Esophagus (tissue), 2 donors: ENCODE measurements around the gene SHISA4. TPM values are rescaled to one million over a fixed set of nuclear protein-coding genes. Genes with fewer than 3 reads are reported as not detected.
A peak's percentile ranks its signal among the peaks of the same experiment; 100 is the strongest.

Experiments
- H3K27ac ChIP-seq, 2 donors: one replicate each; pipeline ENCODE4 v1.5.1; 2013; ENCODE audit warnings: low read depth in 2 of 2, mild to moderate bottlenecking in 2 of 2, inconsistent platforms in 1 of 2, low read length in 1 of 2, moderate library complexity in 1 of 2
- H3K27me3 ChIP-seq, 2 donors: one replicate each; pipeline ENCODE4 v1.6.1; 2013; ENCODE audit warnings: low read length in 2 of 2, control low read depth in 1 of 2, mild to moderate bottlenecking in 1 of 2; ENCODE audit not compliant: insufficient read depth in 2 of 2, control insufficient read depth in 1 of 2
- H3K36me3 ChIP-seq, 2 donors: one replicate each; pipeline ENCODE4 v1.6.1; 2013; ENCODE audit warnings: low read length in 1 of 2; ENCODE audit not compliant: control insufficient read depth in 2 of 2, insufficient read depth in 2 of 2
- H3K4me1 ChIP-seq, 2 donors: one replicate each; pipeline ENCODE4 v1.6.1; 2013; ENCODE audit warnings: low read length in 1 of 2; ENCODE audit not compliant: control insufficient read depth in 2 of 2, insufficient read depth in 2 of 2
- H3K4me3 ChIP-seq, 2 donors: one replicate each; pipeline ENCODE4 v1.5.1; 2013; ENCODE audit warnings: low read length in 2 of 2, mild to moderate bottlenecking in 2 of 2, low read depth in 1 of 2, moderate library complexity in 1 of 2
- H3K9me3 ChIP-seq, 2 donors: one replicate each; pipeline ENCODE4 v1.6.1; 2013; ENCODE audit warnings: mild to moderate bottlenecking in 2 of 2, low read depth in 1 of 2, low read length in 1 of 2, moderate library complexity in 1 of 2; ENCODE audit not compliant: control insufficient read depth in 2 of 2, insufficient read depth in 1 of 2
- WGBS, 2 donors: extraction: QIAGEN DNeasy Blood & Tissue Kit; methylation state at CpG; one replicate each; pipeline ENCODE4 v1.1.7; 2013; 5-methylcytosine and 5-hydroxymethylcytosine counted together
- polyA plus RNA-seq, 2 donors: library from polyadenylated mRNA; stranded (reverse); fragments of 200-250 nt; gene quantifications; one replicate each; pipeline ENCODE4 v1.2.3, GENCODE V29; 2013
- donor health status: healthy with polysubstance abuse.
- donor health status: Bipolar disorder and iron deficiency.

SHISA4 gene
- polyA plus RNA-seq, 2 donors: 2.3 to 3.7 TPM

DNA sequence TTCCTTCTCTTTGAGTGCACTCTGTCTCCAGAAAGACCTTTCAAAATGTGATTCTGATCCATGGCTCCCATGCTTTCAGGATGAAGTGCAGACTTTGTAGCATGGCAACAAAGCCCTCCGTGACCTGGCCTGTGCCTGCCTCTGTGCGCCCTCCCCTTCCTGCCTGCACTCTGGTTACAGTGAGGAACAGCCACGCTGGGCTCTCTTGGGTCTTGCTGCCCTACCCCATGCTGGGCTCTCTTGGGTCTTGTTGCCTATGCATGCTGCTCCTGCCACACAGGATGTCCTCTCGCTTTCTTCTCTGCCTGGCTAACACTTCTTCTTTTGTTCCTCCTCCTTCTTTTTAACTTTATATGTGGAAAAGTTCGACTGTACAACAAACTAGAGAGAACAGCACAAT is 29.6 kb downstream of the SHISA4 start:
- WGBS, 2 donors: 77 to 81% methylated on average over 5 of the region's 5 CpGs
- Histone ChIP-seq H3K4me1 (peaks cover 0 to 5% of the 10 kb centered on the region in 2 donors), H3K4me3 (no peak overlapping the region), H3K9me3 (no peaks in the 10 kb centered on the region), H3K27ac (peak overlapping the region; percentile 66 to 83), H3K27me3 (no peaks in the 10 kb centered on the region), H3K36me3 (no peaks in the 10 kb centered on the region)

DNA sequence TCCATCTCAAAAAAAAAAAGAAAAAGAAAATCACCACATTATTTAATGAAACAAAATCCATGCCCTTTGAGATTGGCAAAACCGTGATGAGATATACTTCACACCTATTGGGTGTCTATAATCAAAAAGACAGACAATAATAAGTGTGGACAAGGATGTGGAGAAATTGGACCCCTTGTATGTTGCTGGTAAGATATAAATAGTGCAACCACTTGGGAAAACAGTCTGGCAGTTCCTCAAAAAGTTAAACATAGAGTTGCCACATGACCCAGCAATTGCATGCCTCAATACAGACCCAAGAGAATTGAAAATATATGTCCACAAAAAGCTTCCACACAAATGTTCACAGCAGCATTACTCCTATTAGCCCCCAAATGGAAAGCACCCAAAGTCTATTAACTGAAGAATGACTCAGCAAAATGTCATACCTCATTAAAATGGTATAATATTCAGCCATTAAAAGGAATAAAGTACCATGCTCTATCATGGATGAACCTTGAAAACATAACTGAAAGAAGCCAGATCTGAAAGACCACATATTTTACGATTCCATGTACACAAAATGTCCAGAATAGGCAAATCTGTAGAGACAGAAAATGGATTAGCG is 33.4 kb downstream of the SHISA4 start:
- Histone ChIP-seq H3K9me3 (no peaks in the 10 kb centered on the region), H3K36me3 (no peaks in the 10 kb centered on the region), H3K4me3 (no peak overlapping the region), H3K4me1 (peaks cover 0 to 2% of the 10 kb centered on the region in 2 donors), H3K27me3 (no peaks in the 10 kb centered on the region), H3K27ac (no peak overlapping the region)
- WGBS, 2 donors: 92 to 93% methylated on average over 3 of the region's 3 CpGs

GRCh38 chr1:201925301-201925567 is 36.5 kb downstream of the SHISA4 start:
- WGBS, 2 donors: 69 to 76% methylated on average over 2 of the region's 2 CpGs
- H3K9me3 ChIP-seq: no peaks in the 10 kb centered on the region
- H3K27ac ChIP-seq: no peak overlapping the region
- H3K36me3 ChIP-seq: no peaks in the 10 kb centered on the region
- no peaks in the 10 kb centered on the region for H3K27me3 ChIP-seq
- no peak overlapping the region for H3K4me3 ChIP-seq
- H3K4me1 ChIP-seq: peaks cover 0 to 4% of the 10 kb centered on the region in 2 donors

DNA sequence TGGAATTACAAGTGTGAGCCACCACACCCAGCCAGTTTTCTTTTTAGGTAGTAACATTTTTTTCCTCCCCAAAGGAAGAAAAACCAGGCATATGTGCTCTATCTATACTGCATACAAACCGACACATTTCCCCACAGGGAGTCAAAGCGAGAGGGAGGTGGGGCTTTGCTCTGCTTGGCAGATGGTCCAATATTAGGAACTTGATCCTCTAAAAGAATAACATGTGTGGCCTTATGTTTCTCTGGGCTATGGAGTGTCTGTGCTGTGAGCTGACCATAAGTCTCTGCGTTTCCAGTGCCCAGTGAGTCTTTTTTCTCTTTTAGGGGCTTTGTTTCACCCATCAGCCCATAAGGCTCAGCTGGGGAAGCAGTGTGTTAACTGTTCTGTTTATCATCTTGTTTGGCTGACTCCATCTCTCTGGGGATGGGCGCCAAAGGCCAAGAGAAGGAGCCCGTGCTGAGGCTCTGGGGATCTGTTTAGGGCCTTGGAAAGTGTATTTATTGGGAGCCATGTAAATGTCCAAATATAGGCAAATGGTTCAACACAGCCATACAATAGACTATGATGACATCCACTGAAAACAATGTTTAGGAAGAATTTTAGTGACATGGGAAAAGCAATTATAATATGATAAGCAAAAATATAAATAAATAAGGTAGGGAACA is 37.4 kb downstream of the SHISA4 start:
- H3K27me3 ChIP-seq: no peaks in the 10 kb centered on the region
- peaks cover 0 to 4% of the 10 kb centered on the region in 2 donors for H3K4me1 ChIP-seq
- WGBS, 2 donors: 70 to 72% methylated on average over 5 of the region's 5 CpGs
- no peaks in the 10 kb centered on the region for H3K9me3 ChIP-seq
- H3K36me3 ChIP-seq: no peaks in the 10 kb centered on the region
- peak overlapping the region; percentile 8 to 34 for H3K27ac ChIP-seq
- no peak overlapping the region for H3K4me3 ChIP-seq

GRCh38 chr1:201928266-201928665 is 39.6 kb downstream of the SHISA4 start:
- Histone ChIP-seq H3K27ac (no peak overlapping the region), H3K4me1 (peaks cover 0 to 4% of the 10 kb centered on the region in 2 donors), H3K9me3 (no peaks in the 10 kb centered on the region), H3K27me3 (no peaks in the 10 kb centered on the region), H3K4me3 (no peak overlapping the region), H3K36me3 (no peaks in the 10 kb centered on the region)
- 85 to 89% methylated on average over 3 of the region's 3 CpGs for WGBS, 2 donors

- peaks cover 5 to 9% of the 10 kb centered on the region in 2 donors for H3K4me1 ChIP-seq
- H3K36me3 ChIP-seq: no peaks in the 10 kb centered on the region
- WGBS, 2 donors: 65 to 72% methylated on average over 4 of the region's 4 CpGs
- H3K9me3 ChIP-seq: no peaks in the 10 kb centered on the region
- no peaks in the 10 kb centered on the region for H3K27me3 ChIP-seq
- H3K4me3 ChIP-seq: no peak overlapping the region
- no peak overlapping the region for H3K27ac ChIP-seq
These were observed 41.4 kb downstream of the SHISA4 start for GRCh38 chr1:201930137-201930536.

GRCh38 chr1:201930803-201931202 is 42.1 kb downstream of the SHISA4 start:
- Histone ChIP-seq H3K36me3 (no peaks in the 10 kb centered on the region), H3K9me3 (no peaks in the 10 kb centered on the region), H3K4me1 (peaks cover 5 to 9% of the 10 kb centered on the region in 2 donors), H3K27ac (no peak overlapping the region), H3K27me3 (no peaks in the 10 kb centered on the region), H3K4me3 (no peak overlapping the region)
- WGBS, 2 donors: 62 to 65% methylated on average over 5 of the region's 5 CpGs

- peaks cover 5 to 9% of the 10 kb centered on the region in 2 donors for H3K4me1 ChIP-seq
- 34 to 58% methylated on average over 5 of the region's 5 CpGs for WGBS, 2 donors
- H3K36me3 ChIP-seq: no peaks in the 10 kb centered on the region
- H3K27me3 ChIP-seq: no peaks in the 10 kb centered on the region
- peak overlapping the region in 1 of 2 donors; percentile 24 for H3K27ac ChIP-seq
- no peaks in the 10 kb centered on the region for H3K9me3 ChIP-seq
- H3K4me3 ChIP-seq: no peak overlapping the region
These were observed 45.2 kb downstream of the SHISA4 start for GRCh38 chr1:201933840-201934430.

- 55 to 59% methylated on average over 5 of the region's 5 CpGs for WGBS, 2 donors
- Histone ChIP-seq H3K4me3 (no peak overlapping the region), H3K4me1 (peaks cover 4 to 8% of the 10 kb centered on the region in 2 donors)
These were observed 49.0 kb downstream of the SHISA4 start for GRCh38 chr1:201937624-201938213.

More at GRCh38 chr1:201937624-201938213, 49.0 kb downstream of the SHISA4 start:
- Histone ChIP-seq H3K9me3 (no peaks in the 10 kb centered on the region), H3K36me3 (no peaks in the 10 kb centered on the region), H3K27ac (peak overlapping the region in 1 of 2 donors; percentile 21), H3K27me3 (no peaks in the 10 kb centered on the region)
